ENCODE data around the gene MTFP1.

- TF ChIP-seq CTCF (IDR thresholded peaks at IDR 0.05) (no peak), POLR2A (IDR thresholded peaks at IDR 0.05) (no peak)
Observed at GRCh38 chr22:30470655-30471054, 45.1 kb downstream of the MTFP1 start.
